RWPE2 (cell line): ENCODE measurements around the gene HLA-DRB5.

Source experiments
- ATAC-seq: fragments of 200-7000 bp; cut with Tn5 transposase; 3 replicates; pipeline ENCODE4 v1.9.1; 2021; ENCODE audit warnings: low read depth
- DNase-seq: peaks from one replicate; pipeline ENCODE4 v3.0.0-alpha.2; 2020; ENCODE audit warnings: low spot score
- H3K27ac ChIP-seq: fragments of 450-650 bp; 2 replicates; pipeline ENCODE4 v1.5.1; 2017; ENCODE audit warnings: mild to moderate bottlenecking; ENCODE audit not compliant: poor library complexity, severe bottlenecking
- H3K27me3 ChIP-seq: fragments of 250-450 bp; sonication (Bioruptor Pico); 2 replicates; pipeline ENCODE4 v1.5.1; 2021; ENCODE audit warnings: mild to moderate bottlenecking, moderate library complexity; ENCODE audit not compliant: insufficient read depth, poor library complexity, severe bottlenecking
- H3K36me3 ChIP-seq: fragments of 250-450 bp; sonication (Bioruptor Pico); 2 replicates; pipeline ENCODE4 v1.5.1; 2020; ENCODE audit warnings: low read depth, mild to moderate bottlenecking, moderate library complexity
- H3K4me1 ChIP-seq: fragments of 250-450 bp; sonication (Bioruptor Pico); 2 replicates; pipeline ENCODE4 v1.5.1; 2021; ENCODE audit warnings: mild to moderate bottlenecking, moderate library complexity; ENCODE audit not compliant: insufficient read depth, poor library complexity, severe bottlenecking
- H3K4me3 ChIP-seq: fragments of 250-450 bp; sonication (Bioruptor Pico); 2 replicates; pipeline ENCODE4 v1.5.1; 2021; ENCODE audit warnings: mild to moderate bottlenecking, moderate library complexity; ENCODE audit not compliant: severe bottlenecking
- H3K9me3 ChIP-seq: fragments of 250-450 bp; sonication (Bioruptor Pico); 2 replicates; pipeline ENCODE4 v1.5.1; 2021; ENCODE audit warnings: mild to moderate bottlenecking, moderate library complexity; ENCODE audit not compliant: severe bottlenecking
- CTCF ChIP-seq: fragments of 450-650 bp; IDR thresholded peaks from one replicate; pipeline ENCODE4 v1.5.1; 2017; ENCODE audit warnings: mild to moderate bottlenecking, moderate library complexity; ENCODE audit not compliant: poor library complexity, severe bottlenecking

The HLA-DRB5 gene

GRCh38 chr6:32568561-32568960 lies 38.5 kb upstream of the HLA-DRB5 start:
- no peaks in the 10 kb centered on the region for H3K27me3 ChIP-seq
- DNase-seq (no peak), ATAC-seq (no peak)
- H3K4me3 ChIP-seq = no peak overlapping the region
- no peaks in the 10 kb centered on the region for H3K4me1 ChIP-seq
- TF ChIP-seq CTCF = no peak
- H3K27ac ChIP-seq = no peak overlapping the region
- no peaks in the 10 kb centered on the region for H3K36me3 ChIP-seq
- no peaks in the 10 kb centered on the region for H3K9me3 ChIP-seq

GRCh38 chr6:32566957-32567356 lies 36.9 kb upstream of the HLA-DRB5 start:
- Histone ChIP-seq H3K27ac (no peak overlapping the region), H3K4me1 (no peaks in the 10 kb centered on the region), H3K27me3 (no peaks in the 10 kb centered on the region), H3K36me3 (no peaks in the 10 kb centered on the region), H3K4me3 (no peak overlapping the region), H3K9me3 (no peaks in the 10 kb centered on the region)
- DNase-seq (no peak), ATAC-seq (no peak)
- TF ChIP-seq CTCF = no peak

- DNase-seq = no peak
- no peak for ATAC-seq
- H3K4me3 ChIP-seq = no peak overlapping the region
- H3K9me3 ChIP-seq = no peaks in the 10 kb centered on the region
- no peak for TF ChIP-seq CTCF
- no peaks in the 10 kb centered on the region for H3K27me3 ChIP-seq
- no peaks in the 10 kb centered on the region for H3K36me3 ChIP-seq
- no peaks in the 10 kb centered on the region for H3K4me1 ChIP-seq
- H3K27ac ChIP-seq = no peak overlapping the region
These were observed 35.4 kb upstream of the HLA-DRB5 start for GRCh38 chr6:32565511-32565910.

- no peak overlapping the region for H3K4me3 ChIP-seq
- no peak overlapping the region for H3K27ac ChIP-seq
- no peak for ATAC-seq
- no peaks in the 10 kb centered on the region for H3K27me3 ChIP-seq
- no peak for TF ChIP-seq CTCF
- no peak for DNase-seq
- H3K36me3 ChIP-seq = no peaks in the 10 kb centered on the region
- no peaks in the 10 kb centered on the region for H3K9me3 ChIP-seq
- H3K4me1 ChIP-seq = no peaks in the 10 kb centered on the region
These were observed 32.9 kb upstream of the HLA-DRB5 start for GRCh38 chr6:32562940-32563339.

GRCh38 chr6:32559747-32560146 lies 29.7 kb upstream of the HLA-DRB5 start:
- no peaks in the 10 kb centered on the region for H3K4me1 ChIP-seq
- ATAC-seq (no peak), DNase-seq (no peak)
- H3K27me3 ChIP-seq = no peaks in the 10 kb centered on the region
- no peak overlapping the region for H3K4me3 ChIP-seq
- TF ChIP-seq CTCF = no peak
- no peak overlapping the region for H3K27ac ChIP-seq
- H3K9me3 ChIP-seq = no peaks in the 10 kb centered on the region
- H3K36me3 ChIP-seq = no peaks in the 10 kb centered on the region
